HEK293 (cell line): ENCODE data around the gene DLG1.
A peak's percentile ranks its signal among the peaks of the same experiment; 100 is the strongest.

Experiments
- CTCF ChIA-PET: fragments of 350-600 bp; formaldehyde crosslinking; extraction: SDS; loops from one replicate; lab custom pipeline; 2021; ENCODE audit warnings: antibody characterized with exemption; lab: Yijun Ruan, JAX
- POLR2A ChIA-PET: fragments of 300-600 bp; formaldehyde crosslinking; extraction: SDS; loops from one replicate; lab custom pipeline; 2020; ENCODE audit warnings: antibody characterized with exemption, inconsistent platforms; lab: Yijun Ruan, JAX
- H3K27ac ChIP-seq: fragments of 200-500 bp; sonication (Bioruptor generic); 2 replicates; pipeline ENCODE4 v1.5.1; 2014; ENCODE audit warnings: low read depth, low read length, control low read depth, inconsistent platforms; ENCODE audit errors: extremely low read depth
- H3K36me3 ChIP-seq, 2 experiments: fragments of 200-500 bp in 1 of 2; sonication (Bioruptor generic) in 1 of 2; 1 replicate in 1 of 2; 2 replicates in 1 of 2; pipeline ENCODE4 v1.5.1; 2014 to 2017; ENCODE audit warnings: inconsistent platforms in 2 of 2, low read length in 2 of 2; ENCODE audit not compliant: control insufficient read depth in 2 of 2, insufficient read depth in 1 of 2
- H3K4me1 ChIP-seq: fragments of 200-500 bp; sonication (Bioruptor generic); 2 replicates; pipeline ENCODE4 v1.5.1; 2014; ENCODE audit warnings: mild to moderate bottlenecking, low read length, inconsistent platforms; ENCODE audit not compliant: control insufficient read depth, insufficient read depth
- H3K4me3 ChIP-seq: 2 replicates; pipeline ENCODE4 v1.5.1; 2011; ENCODE audit warnings: low read depth, mild to moderate bottlenecking, control low read depth, low read length, moderate library complexity
- H3K9me3 ChIP-seq: fragments of 200-500 bp; sonication (Bioruptor generic); 2 replicates; pipeline ENCODE4 v1.5.1; 2014; ENCODE audit warnings: low read depth, low read length, inconsistent platforms; ENCODE audit not compliant: control insufficient read depth, insufficient read depth
- MYNN ChIP-seq: fragments of 450-650 bp; formaldehyde crosslinking; IDR thresholded peaks from 2 replicates; pipeline ENCODE4 v1.5.1; 2016; ENCODE audit warnings: missing biosample characterization, missing genetic modification characterization, borderline replicate concordance
- REPIN1 ChIP-seq: fragments of 450-650 bp; formaldehyde crosslinking; IDR thresholded peaks from 2 replicates; pipeline ENCODE4 v1.5.1; 2017; ENCODE audit warnings: missing biosample characterization, missing genetic modification characterization, low read depth
- SCRT2 ChIP-seq: fragments of 450-650 bp; formaldehyde crosslinking; IDR thresholded peaks from 2 replicates; pipeline ENCODE4 v1.5.1; 2016; ENCODE audit warnings: missing biosample characterization, missing genetic modification characterization
- SETDB1 ChIP-seq: IDR thresholded peaks from one replicate; pipeline ENCODE4 v1.6.1; 2017; ENCODE audit warnings: mild to moderate bottlenecking, low read length, moderate library complexity, mixed read lengths; ENCODE audit not compliant: insufficient read length
- ZBTB21 ChIP-seq: fragments of 450-650 bp; formaldehyde crosslinking; IDR thresholded peaks from 2 replicates; pipeline ENCODE4 v1.5.1; 2017; ENCODE audit warnings: missing biosample characterization, missing genetic modification characterization
- ZBTB48 ChIP-seq: fragments of 450-650 bp; formaldehyde crosslinking; IDR thresholded peaks from 2 replicates; pipeline ENCODE4 v1.5.1; 2016; ENCODE audit warnings: missing biosample characterization, missing genetic modification characterization
- ZFP37 ChIP-seq: fragments of 450-650 bp; formaldehyde crosslinking; IDR thresholded peaks from 2 replicates; pipeline ENCODE4 v1.5.1; 2016; ENCODE audit warnings: missing biosample characterization, missing genetic modification characterization
- ZNF112 ChIP-seq: fragments of 450-650 bp; formaldehyde crosslinking; IDR thresholded peaks from 2 replicates; pipeline ENCODE4 v1.5.0; 2017; ENCODE audit warnings: missing biosample characterization, missing genetic modification characterization
- ZNF701 ChIP-seq: fragments of 450-650 bp; formaldehyde crosslinking; IDR thresholded peaks from 2 replicates; pipeline ENCODE4 v1.5.1; 2016; ENCODE audit warnings: missing biosample characterization, missing genetic modification characterization
- ZNF707 ChIP-seq: fragments of 450-650 bp; formaldehyde crosslinking; IDR thresholded peaks from 2 replicates; pipeline ENCODE4 v1.5.1; 2016; ENCODE audit warnings: missing biosample characterization, missing genetic modification characterization
- TF ChIP-seq, protein P1 (sequence below): fragments of 450-650 bp; formaldehyde crosslinking; IDR thresholded peaks from 2 replicates; pipeline ENCODE4 v1.5.1; 2016; ENCODE audit warnings: missing biosample characterization, missing genetic modification characterization, borderline replicate concordance
- TF ChIP-seq, protein P2 (sequence below): IDR thresholded peaks from 2 replicates; pipeline ENCODE4 v1.6.1; 2011; ENCODE audit warnings: mild to moderate bottlenecking, low read depth, low read length, borderline replicate concordance
- TF ChIP-seq, protein P3 (sequence below): fragments of 450-650 bp; formaldehyde crosslinking; IDR thresholded peaks from 2 replicates; pipeline ENCODE4 v1.5.1; 2016; ENCODE audit warnings: missing biosample characterization, missing genetic modification characterization
- TF ChIP-seq, protein P4 (sequence below): fragments of 450-650 bp; formaldehyde crosslinking; IDR thresholded peaks from 2 replicates; pipeline ENCODE4 v1.5.1; 2016; ENCODE audit warnings: missing biosample characterization, missing genetic modification characterization, low read depth

The DLG1 gene

DNA sequence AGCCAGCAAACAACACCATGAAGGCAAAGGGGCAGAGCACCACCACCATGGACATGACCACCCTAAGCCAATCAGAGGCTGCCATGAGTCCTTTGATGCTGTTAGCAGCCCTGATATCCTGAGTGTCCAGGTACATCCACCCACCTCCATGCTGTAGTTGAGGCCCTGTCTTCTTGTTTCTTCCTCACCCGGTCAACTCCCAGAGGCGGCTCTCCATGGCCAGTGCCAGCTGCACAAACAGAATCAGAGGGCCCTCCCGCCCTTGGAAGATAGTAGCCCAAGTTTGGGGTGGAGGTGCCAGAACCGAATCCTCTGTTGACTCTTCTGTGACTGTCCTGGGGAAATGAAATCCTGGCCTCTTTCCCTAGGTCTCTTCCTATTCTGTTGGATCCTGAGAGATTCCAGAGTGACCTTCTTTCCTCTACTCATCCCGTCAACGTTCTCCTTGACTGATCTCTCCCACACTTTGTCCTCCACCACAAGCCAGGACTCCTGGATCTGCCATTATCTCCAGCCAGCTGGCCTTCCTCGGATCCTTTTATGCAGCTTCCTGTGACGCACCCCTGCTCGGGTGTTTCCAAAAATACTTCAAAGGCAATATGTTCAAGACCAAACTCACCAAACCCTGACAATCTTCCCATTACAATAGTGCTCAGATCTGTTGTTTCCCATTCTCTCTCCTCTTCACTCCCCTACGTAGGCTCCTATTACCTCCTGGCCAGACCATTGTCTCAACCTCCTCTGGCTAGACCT is 45.4 kb upstream of the DLG1 start:
- CTCF ChIA-PET: no interaction called here
- H3K27ac ChIP-seq: no peak overlapping the region
- no peaks in the 10 kb centered on the region for H3K4me1 ChIP-seq
- POLR2A ChIA-PET: no interaction called here
- H3K4me3 ChIP-seq: no peak overlapping the region
- TF ChIP-seq, protein P1, sequence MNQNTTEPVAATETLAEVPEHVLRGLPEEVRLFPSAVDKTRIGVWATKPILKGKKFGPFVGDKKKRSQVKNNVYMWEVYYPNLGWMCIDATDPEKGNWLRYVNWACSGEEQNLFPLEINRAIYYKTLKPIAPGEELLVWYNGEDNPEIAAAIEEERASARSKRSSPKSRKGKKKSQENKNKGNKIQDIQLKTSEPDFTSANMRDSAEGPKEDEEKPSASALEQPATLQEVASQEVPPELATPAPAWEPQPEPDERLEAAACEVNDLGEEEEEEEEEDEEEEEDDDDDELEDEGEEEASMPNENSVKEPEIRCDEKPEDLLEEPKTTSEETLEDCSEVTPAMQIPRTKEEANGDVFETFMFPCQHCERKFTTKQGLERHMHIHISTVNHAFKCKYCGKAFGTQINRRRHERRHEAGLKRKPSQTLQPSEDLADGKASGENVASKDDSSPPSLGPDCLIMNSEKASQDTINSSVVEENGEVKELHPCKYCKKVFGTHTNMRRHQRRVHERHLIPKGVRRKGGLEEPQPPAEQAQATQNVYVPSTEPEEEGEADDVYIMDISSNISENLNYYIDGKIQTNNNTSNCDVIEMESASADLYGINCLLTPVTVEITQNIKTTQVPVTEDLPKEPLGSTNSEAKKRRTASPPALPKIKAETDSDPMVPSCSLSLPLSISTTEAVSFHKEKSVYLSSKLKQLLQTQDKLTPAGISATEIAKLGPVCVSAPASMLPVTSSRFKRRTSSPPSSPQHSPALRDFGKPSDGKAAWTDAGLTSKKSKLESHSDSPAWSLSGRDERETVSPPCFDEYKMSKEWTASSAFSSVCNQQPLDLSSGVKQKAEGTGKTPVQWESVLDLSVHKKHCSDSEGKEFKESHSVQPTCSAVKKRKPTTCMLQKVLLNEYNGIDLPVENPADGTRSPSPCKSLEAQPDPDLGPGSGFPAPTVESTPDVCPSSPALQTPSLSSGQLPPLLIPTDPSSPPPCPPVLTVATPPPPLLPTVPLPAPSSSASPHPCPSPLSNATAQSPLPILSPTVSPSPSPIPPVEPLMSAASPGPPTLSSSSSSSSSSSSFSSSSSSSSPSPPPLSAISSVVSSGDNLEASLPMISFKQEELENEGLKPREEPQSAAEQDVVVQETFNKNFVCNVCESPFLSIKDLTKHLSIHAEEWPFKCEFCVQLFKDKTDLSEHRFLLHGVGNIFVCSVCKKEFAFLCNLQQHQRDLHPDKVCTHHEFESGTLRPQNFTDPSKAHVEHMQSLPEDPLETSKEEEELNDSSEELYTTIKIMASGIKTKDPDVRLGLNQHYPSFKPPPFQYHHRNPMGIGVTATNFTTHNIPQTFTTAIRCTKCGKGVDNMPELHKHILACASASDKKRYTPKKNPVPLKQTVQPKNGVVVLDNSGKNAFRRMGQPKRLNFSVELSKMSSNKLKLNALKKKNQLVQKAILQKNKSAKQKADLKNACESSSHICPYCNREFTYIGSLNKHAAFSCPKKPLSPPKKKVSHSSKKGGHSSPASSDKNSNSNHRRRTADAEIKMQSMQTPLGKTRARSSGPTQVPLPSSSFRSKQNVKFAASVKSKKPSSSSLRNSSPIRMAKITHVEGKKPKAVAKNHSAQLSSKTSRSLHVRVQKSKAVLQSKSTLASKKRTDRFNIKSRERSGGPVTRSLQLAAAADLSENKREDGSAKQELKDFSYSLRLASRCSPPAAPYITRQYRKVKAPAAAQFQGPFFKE (tag by site-specific recombination): no peak
- 0 out of 2 replicates have a peak, but pooled peaks have one; percentile 16 for TF ChIP-seq SCRT2
- H3K9me3 ChIP-seq: no peaks in the 10 kb centered on the region
- no peaks in the 10 kb centered on the region for H3K36me3 ChIP-seq

DNA sequence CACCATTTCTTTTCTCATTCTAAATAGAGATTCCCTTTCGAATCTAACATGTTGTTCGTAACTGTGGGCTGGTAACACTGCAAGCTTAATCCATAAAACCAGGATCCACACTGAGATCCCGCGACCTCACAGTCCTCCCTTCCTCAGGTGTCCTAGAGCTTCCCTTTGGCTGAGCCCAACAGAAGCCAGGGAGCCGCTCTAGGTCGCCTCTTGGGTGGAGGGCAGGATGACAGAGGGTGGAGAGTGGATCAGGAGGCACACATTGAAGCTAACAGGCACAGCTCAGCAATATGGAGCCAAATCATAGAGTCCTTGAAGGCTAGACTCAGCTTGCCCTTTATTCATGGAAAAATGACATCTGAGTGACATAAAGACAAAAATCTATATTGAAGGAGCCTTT is 44.7 kb upstream of the DLG1 start:
- Histone ChIP-seq H3K9me3 (no peaks in the 10 kb centered on the region), H3K36me3 (no peaks in the 10 kb centered on the region), H3K4me1 (no peaks in the 10 kb centered on the region), H3K27ac (no peak overlapping the region), H3K4me3 (no peak overlapping the region)
- no peak for TF ChIP-seq ZBTB21 (tag by site-specific recombination)
- TF ChIP-seq, protein P2, sequence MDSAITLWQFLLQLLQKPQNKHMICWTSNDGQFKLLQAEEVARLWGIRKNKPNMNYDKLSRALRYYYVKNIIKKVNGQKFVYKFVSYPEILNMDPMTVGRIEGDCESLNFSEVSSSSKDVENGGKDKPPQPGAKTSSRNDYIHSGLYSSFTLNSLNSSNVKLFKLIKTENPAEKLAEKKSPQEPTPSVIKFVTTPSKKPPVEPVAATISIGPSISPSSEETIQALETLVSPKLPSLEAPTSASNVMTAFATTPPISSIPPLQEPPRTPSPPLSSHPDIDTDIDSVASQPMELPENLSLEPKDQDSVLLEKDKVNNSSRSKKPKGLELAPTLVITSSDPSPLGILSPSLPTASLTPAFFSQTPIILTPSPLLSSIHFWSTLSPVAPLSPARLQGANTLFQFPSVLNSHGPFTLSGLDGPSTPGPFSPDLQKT: no peak
- TF ChIP-seq ZBTB48 (tag by site-specific recombination): no peak
- TF ChIP-seq ZNF701: no peak
- TF ChIP-seq MYNN (tag by site-specific recombination): no peak
- TF ChIP-seq REPIN1 (tag by site-specific recombination): no peak
- TF ChIP-seq SETDB1: no peak
- TF ChIP-seq ZNF112 (tag by site-specific recombination): no peak
- TF ChIP-seq ZFP37 (tag by site-specific recombination): no peak
- TF ChIP-seq, protein P3, sequence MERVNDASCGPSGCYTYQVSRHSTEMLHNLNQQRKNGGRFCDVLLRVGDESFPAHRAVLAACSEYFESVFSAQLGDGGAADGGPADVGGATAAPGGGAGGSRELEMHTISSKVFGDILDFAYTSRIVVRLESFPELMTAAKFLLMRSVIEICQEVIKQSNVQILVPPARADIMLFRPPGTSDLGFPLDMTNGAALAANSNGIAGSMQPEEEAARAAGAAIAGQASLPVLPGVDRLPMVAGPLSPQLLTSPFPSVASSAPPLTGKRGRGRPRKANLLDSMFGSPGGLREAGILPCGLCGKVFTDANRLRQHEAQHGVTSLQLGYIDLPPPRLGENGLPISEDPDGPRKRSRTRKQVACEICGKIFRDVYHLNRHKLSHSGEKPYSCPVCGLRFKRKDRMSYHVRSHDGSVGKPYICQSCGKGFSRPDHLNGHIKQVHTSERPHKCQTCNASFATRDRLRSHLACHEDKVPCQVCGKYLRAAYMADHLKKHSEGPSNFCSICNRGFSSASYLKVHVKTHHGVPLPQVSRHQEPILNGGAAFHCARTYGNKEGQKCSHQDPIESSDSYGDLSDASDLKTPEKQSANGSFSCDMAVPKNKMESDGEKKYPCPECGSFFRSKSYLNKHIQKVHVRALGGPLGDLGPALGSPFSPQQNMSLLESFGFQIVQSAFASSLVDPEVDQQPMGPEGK: no peak
- TF ChIP-seq, protein P4, sequence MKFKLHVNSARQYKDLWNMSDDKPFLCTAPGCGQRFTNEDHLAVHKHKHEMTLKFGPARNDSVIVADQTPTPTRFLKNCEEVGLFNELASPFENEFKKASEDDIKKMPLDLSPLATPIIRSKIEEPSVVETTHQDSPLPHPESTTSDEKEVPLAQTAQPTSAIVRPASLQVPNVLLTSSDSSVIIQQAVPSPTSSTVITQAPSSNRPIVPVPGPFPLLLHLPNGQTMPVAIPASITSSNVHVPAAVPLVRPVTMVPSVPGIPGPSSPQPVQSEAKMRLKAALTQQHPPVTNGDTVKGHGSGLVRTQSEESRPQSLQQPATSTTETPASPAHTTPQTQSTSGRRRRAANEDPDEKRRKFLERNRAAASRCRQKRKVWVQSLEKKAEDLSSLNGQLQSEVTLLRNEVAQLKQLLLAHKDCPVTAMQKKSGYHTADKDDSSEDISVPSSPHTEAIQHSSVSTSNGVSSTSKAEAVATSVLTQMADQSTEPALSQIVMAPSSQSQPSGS: no peak
- no peak for TF ChIP-seq ZNF707 (tag by site-specific recombination)
- ChIA-PET POLR2A (no interaction called here), CTCF (no interaction called here)
